Measurements from ENCODE around the gene OR52N2.

DNA sequence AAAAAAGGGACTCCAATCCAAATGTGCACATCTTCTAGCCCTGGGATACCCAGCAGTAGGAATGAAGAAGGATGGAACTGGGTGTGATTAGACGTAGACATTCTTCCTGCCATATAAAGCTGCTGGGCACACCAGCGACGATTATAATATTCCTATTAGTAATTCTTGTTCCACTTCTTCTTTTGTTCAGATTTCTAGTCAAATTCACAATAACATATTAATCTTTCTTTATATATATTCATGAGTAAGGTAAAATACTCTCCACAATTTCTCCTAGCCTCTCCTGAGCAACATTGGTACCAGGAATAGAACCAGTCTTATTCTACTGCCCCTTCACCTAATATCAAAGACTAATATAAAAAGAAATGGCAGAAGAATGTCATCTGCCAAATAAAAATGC is 48.9 kb downstream of the OR52N2 start, which contains the start of gene OR52E8:
- TF ChIP-seq, protein P1, sequence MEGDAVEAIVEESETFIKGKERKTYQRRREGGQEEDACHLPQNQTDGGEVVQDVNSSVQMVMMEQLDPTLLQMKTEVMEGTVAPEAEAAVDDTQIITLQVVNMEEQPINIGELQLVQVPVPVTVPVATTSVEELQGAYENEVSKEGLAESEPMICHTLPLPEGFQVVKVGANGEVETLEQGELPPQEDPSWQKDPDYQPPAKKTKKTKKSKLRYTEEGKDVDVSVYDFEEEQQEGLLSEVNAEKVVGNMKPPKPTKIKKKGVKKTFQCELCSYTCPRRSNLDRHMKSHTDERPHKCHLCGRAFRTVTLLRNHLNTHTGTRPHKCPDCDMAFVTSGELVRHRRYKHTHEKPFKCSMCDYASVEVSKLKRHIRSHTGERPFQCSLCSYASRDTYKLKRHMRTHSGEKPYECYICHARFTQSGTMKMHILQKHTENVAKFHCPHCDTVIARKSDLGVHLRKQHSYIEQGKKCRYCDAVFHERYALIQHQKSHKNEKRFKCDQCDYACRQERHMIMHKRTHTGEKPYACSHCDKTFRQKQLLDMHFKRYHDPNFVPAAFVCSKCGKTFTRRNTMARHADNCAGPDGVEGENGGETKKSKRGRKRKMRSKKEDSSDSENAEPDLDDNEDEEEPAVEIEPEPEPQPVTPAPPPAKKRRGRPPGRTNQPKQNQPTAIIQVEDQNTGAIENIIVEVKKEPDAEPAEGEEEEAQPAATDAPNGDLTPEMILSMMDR (IDR thresholded peaks at IDR 0.05): no peak
- TF ChIP-seq POLR2A (IDR thresholded peaks at IDR 0.05): no peak
